HEK293T (cell line): ENCODE measurements around the gene TNFRSF8.

ENCODE experiments used
- CTCF ChIA-PET: fragments of 350-600 bp; formaldehyde crosslinking; extraction: SDS; loops from one replicate; lab custom pipeline; 2021; ENCODE audit warnings: antibody characterized with exemption, inconsistent platforms; lab: Yijun Ruan, JAX
- POLR2A ChIA-PET: fragments of 350-600 bp; formaldehyde crosslinking; extraction: SDS; loops from one replicate; lab custom pipeline; 2020; ENCODE audit warnings: antibody characterized with exemption, inconsistent platforms; lab: Yijun Ruan, JAX
- DNase-seq: peaks from one replicate; pipeline ENCODE4 v3.0.0; 2012; ENCODE audit warnings: mixed read lengths; ENCODE audit errors: extremely low spot score
- ARNT ChIP-seq: fragments of 450-650 bp; IDR thresholded peaks from 2 replicates; pipeline ENCODE4 v1.6.1; 2017; ENCODE audit warnings: mild to moderate bottlenecking
- BHLHE40 ChIP-seq: fragments of 450-650 bp; IDR thresholded peaks from 2 replicates; pipeline ENCODE4 v1.6.1; 2016; ENCODE audit warnings: mild to moderate bottlenecking, moderate library complexity, borderline replicate concordance
- CTBP1 ChIP-seq: fragments of 450-650 bp; IDR thresholded peaks from 2 replicates; pipeline ENCODE4 v1.6.1; 2016; ENCODE audit warnings: borderline replicate concordance
- ELF4 ChIP-seq: fragments of 450-650 bp; IDR thresholded peaks from 2 replicates; pipeline ENCODE4 v1.6.1; 2017; ENCODE audit warnings: antibody characterized with exemption
- FOXK2 ChIP-seq: fragments of 450-650 bp; IDR thresholded peaks from 2 replicates; pipeline ENCODE4 v1.6.1; 2016; ENCODE audit warnings: mild to moderate bottlenecking
- FOXM1 ChIP-seq: fragments of 450-650 bp; IDR thresholded peaks from 2 replicates; pipeline ENCODE4 v1.6.1; 2017; ENCODE audit warnings: mild to moderate bottlenecking, borderline replicate concordance
- HDGF ChIP-seq: fragments of 450-650 bp; IDR thresholded peaks from 2 replicates; pipeline ENCODE4 v1.6.1; 2017; ENCODE audit warnings: antibody characterized with exemption, borderline replicate concordance
- L3MBTL2 ChIP-seq: fragments of 450-650 bp; conservative IDR thresholded peaks from 2 replicates; pipeline ENCODE4 v1.6.1; 2016; ENCODE audit warnings: mild to moderate bottlenecking
- LEF1 ChIP-seq: fragments of 450-650 bp; IDR thresholded peaks from 2 replicates; pipeline ENCODE4 v1.6.1; 2017; ENCODE audit warnings: mild to moderate bottlenecking, borderline replicate concordance
- NFRKB ChIP-seq: fragments of 450-650 bp; IDR thresholded peaks from 2 replicates; pipeline ENCODE4 v1.6.1; 2016; ENCODE audit warnings: mild to moderate bottlenecking, moderate library complexity
- PKNOX1 ChIP-seq: fragments of 450-650 bp; IDR thresholded peaks from 2 replicates; pipeline ENCODE4 v1.6.1; 2016
- SP1 ChIP-seq: fragments of 450-650 bp; IDR thresholded peaks from 2 replicates; pipeline ENCODE4 v1.6.1; 2017
- SUZ12 ChIP-seq: fragments of 450-650 bp; IDR thresholded peaks from 2 replicates; pipeline ENCODE4 v1.6.1; 2016; ENCODE audit warnings: mild to moderate bottlenecking
- TARDBP ChIP-seq: fragments of 450-650 bp; IDR thresholded peaks from 2 replicates; pipeline ENCODE4 v1.6.1; 2016
- ZNF384 ChIP-seq: fragments of 450-650 bp; IDR thresholded peaks from 2 replicates; pipeline ENCODE4 v1.6.1; 2016

The TNFRSF8 gene

GRCh38 chr1:12168451-12169160, 105.5 kb downstream of the TNFRSF8 start:
- TF ChIP-seq SUZ12 (no peak), HDGF (no peak), BHLHE40 (no peak), ELF4 (no peak), LEF1 (no peak), CTBP1 (no peak), NFRKB (no peak), TARDBP (no peak), SP1 (no peak), FOXM1 (no peak), PKNOX1 (no peak), ARNT (no peak)
- DNase-seq, result no peak
- CTCF ChIA-PET, result no interaction called here
- POLR2A ChIA-PET, result no interaction called here

- ChIA-PET POLR2A (no interaction called here), CTCF (no interaction called here)
- TF ChIP-seq L3MBTL2, result no peak
- DNase-seq, result no peak
These were observed 106.5 kb downstream of the TNFRSF8 start for GRCh38 chr1:12169442-12170135.

GRCh38 chr1:12170263-12170671, 107.2 kb downstream of the TNFRSF8 start:
- DNase-seq, result no peak
- ChIA-PET CTCF (no interaction called here), POLR2A (no interaction called here)
- no peak for TF ChIP-seq PKNOX1
- TF ChIP-seq BHLHE40, result no peak
- TF ChIP-seq NFRKB, result no peak
- TF ChIP-seq CTBP1, result no peak
- no peak for TF ChIP-seq HDGF
- TF ChIP-seq FOXM1, result no peak
- TF ChIP-seq SUZ12, result no peak
- no peak for TF ChIP-seq L3MBTL2
- TF ChIP-seq ZNF384, result no peak

GRCh38 chr1:12171206-12172041, 108.3 kb downstream of the TNFRSF8 start:
- CTCF ChIA-PET, result no interaction called here
- no peak for TF ChIP-seq ELF4
- TF ChIP-seq CTBP1, result no peak
- TF ChIP-seq FOXK2, result no peak
- no peak for TF ChIP-seq FOXM1
- no peak for TF ChIP-seq SP1
- no peak for TF ChIP-seq TARDBP
- no peak for TF ChIP-seq ARNT
- no peak for TF ChIP-seq L3MBTL2
- POLR2A ChIA-PET, result no interaction called here
- no peak for DNase-seq

GRCh38 chr1:12172042-12172851, 109.1 kb downstream of the TNFRSF8 start:
- DNase-seq, result no peak
- TF ChIP-seq BHLHE40, result no peak
- no peak for TF ChIP-seq FOXK2
- TF ChIP-seq CTBP1, result no peak
- no peak for TF ChIP-seq FOXM1
- TF ChIP-seq ELF4, result no peak
- TF ChIP-seq SP1, result no peak
- ChIA-PET CTCF (no interaction called here), POLR2A (no interaction called here)

GRCh38 chr1:12173041-12173509, 110.0 kb downstream of the TNFRSF8 start:
- TF ChIP-seq PKNOX1 (no peak), ZNF384 (no peak)
- CTCF ChIA-PET, result no interaction called here
- POLR2A ChIA-PET, result no interaction called here
- DNase-seq, result no peak
